ENCODE data around the gene SSC5D. TPM values are rescaled to one million over a fixed set of nuclear protein-coding genes. Genes with fewer than 3 reads are reported as not detected.

Gene SSC5D
- total and polyA plus RNA-seq, 2 donors (not counting 1 experiment from before 2014, with no cell fraction given) = 3.0 to 19.7 TPM

DNA sequence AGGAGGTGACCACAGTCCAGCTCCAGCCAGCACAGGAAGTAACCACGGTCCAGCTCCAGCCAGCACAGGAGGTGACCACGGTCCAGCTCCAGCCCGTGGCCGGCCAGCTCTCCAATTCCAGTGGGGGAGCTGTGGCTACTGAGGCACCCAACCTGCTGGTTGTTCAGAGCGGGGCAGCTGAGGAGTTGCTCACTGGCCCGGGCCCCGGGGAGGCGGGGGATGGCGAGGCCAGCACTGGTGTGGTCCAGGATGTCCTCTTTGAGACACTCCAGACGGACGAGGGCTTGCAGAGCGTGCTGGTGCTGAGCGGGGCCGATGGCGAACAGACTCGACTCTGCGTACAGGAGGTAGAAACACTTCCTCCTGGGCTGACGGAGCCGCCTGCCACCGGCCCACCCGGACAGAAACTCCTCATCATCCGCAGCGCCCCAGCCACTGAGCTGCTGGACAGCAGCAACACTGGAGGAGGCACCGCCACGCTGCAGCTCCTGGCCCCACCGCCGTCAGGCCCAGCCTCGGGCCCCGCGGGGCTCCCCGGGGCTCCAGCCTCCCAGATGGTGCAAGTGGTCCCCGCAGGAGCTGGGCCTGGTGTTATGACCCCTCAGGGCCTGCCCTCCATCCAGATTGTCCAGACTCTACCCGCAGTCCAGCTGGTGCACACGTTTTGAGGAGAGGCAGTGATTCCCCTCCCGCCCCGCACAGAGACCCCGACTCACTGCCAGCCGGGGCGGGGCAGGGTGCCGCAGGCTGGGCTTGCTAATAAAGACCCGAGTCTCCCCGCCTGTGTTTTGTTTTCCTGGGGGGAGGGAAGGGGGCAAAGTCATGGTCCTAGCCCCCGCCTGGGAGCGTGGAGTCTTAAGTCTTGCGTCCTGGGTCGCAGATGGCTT lies 4.3 kb upstream of the SSC5D start:
- Histone ChIP-seq H3K79me2 (ENCODE audit: control insufficient read depth, insufficient read depth, low read length) (peaks cover 15% of the 10 kb centered on the region), H2AFZ (ENCODE audit: low read length) (no peak overlapping the region), H3K27me3 (ENCODE audit: control insufficient read depth, insufficient read depth, low read length) (no peaks in the 10 kb centered on the region), H4K20me1 (ENCODE audit: control insufficient read depth, extremely low read depth, insufficient read depth, low read length) (no peaks in the 10 kb centered on the region), H3K4me1 (ENCODE audit: control insufficient read depth, extremely low read depth, insufficient read depth, low read length) (peaks cover 28% of the 10 kb centered on the region), H3K9me3 (ENCODE audit: control insufficient read depth, insufficient read depth, low read depth, low read length) (no peaks in the 10 kb centered on the region), H3K36me3 (ENCODE audit: control insufficient read depth, insufficient read depth, low read length) (peaks cover 13% of the 10 kb centered on the region), H3K9ac (ENCODE audit: insufficient read depth, low read length) (peak overlapping the region; percentile 91), H3K27ac (ENCODE audit: insufficient read depth, low read length) (peak overlapping the region; percentile 96), H3K4me3 (replicated peaks in 1 of 4; ENCODE audit: control extremely low read depth in 1 of 4, insufficient read depth in 1 of 4, low read depth in 3 of 4, low read length in 4 of 4) (peak overlapping the region in 3 of 4 experiments; percentile 64 to 71 (median 70)), H3K4me2 (ENCODE audit: extremely low read depth, insufficient read depth, low read length) (peak overlapping the region; percentile 100)
- TF ChIP-seq EZH2 (IDR thresholded peaks at IDR 0.05; ENCODE audit: low read length, missing control alignments) = no peak
- TF ChIP-seq, protein P1, sequence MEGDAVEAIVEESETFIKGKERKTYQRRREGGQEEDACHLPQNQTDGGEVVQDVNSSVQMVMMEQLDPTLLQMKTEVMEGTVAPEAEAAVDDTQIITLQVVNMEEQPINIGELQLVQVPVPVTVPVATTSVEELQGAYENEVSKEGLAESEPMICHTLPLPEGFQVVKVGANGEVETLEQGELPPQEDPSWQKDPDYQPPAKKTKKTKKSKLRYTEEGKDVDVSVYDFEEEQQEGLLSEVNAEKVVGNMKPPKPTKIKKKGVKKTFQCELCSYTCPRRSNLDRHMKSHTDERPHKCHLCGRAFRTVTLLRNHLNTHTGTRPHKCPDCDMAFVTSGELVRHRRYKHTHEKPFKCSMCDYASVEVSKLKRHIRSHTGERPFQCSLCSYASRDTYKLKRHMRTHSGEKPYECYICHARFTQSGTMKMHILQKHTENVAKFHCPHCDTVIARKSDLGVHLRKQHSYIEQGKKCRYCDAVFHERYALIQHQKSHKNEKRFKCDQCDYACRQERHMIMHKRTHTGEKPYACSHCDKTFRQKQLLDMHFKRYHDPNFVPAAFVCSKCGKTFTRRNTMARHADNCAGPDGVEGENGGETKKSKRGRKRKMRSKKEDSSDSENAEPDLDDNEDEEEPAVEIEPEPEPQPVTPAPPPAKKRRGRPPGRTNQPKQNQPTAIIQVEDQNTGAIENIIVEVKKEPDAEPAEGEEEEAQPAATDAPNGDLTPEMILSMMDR (conservative IDR thresholded peaks at IDR 0.05 in 1 of 2, IDR thresholded peaks at IDR 0.05 in 1 of 2; ENCODE audit: low read depth in 1 of 2, low read length in 2 of 2) = no peak
- DNase-seq (ENCODE audit: low read depth in 2 of 2) = no peak

DNA sequence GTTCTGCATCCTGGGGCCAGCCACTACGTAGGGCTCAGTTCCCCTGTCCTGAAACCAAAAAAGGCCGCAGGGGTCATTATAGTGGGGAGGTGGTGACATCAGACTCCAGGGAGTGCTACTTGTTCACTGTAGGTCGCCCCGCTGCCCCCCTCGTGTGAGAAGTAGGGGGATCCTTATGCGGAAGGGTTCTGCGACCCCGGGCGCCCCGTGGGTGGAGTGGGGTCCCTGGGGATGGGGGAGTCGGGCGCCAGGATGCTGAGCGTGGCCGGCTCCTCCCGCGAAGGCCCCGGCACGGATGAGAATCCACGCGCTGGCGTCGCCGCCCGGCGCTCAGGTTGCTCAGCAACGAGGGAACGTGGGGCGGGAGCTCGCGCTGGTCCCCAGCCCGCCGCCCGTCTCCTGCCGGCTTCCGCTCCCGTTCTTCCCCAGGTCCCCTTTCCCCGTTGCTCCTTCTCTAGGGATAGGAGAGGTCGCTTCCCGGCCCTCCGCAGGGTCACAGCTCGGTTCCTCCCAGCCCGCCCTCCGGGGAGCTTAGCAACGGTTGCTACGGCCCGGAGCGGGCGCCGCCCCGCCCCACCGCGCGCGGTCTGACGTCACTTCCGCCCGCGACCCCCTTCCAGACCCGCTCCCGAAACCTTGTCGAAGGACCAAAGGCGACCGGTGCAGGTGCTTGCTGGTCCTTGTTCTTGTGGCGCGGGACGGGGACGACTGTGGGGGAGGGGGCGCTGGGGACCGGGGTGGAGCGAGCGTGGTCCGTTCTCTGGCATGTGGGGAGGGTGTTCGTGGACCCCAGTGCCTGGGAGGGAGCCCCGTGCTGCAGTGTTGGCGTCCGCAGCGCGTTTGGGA lies 3.4 kb upstream of the SSC5D start, which contains the start of gene NAT14:
Gene NAT14, plus strand, starts transcription at position 596 of the 846 bp plus-strand sequence. CDS start 521 bp downstream, outside the sequence.
- Histone ChIP-seq H3K9ac (ENCODE audit: insufficient read depth, low read length) (peak within 1 kb of the TSS; percentile 91), H3K4me1 (ENCODE audit: control insufficient read depth, extremely low read depth, insufficient read depth, low read length) (peaks cover 35% of the 10 kb centered on the region), H3K9me3 (ENCODE audit: control insufficient read depth, insufficient read depth, low read depth, low read length) (no peaks in the 10 kb centered on the region), H3K27ac (ENCODE audit: insufficient read depth, low read length) (peak within 1 kb of the TSS; percentile 96), H3K4me2 (ENCODE audit: extremely low read depth, insufficient read depth, low read length) (peak within 1 kb of the TSS; percentile 100), H3K27me3 (ENCODE audit: control insufficient read depth, insufficient read depth, low read length) (no peaks in the 10 kb centered on the region), H3K36me3 (ENCODE audit: control insufficient read depth, insufficient read depth, low read length) (peaks cover 13% of the 10 kb centered on the region), H4K20me1 (ENCODE audit: control insufficient read depth, extremely low read depth, insufficient read depth, low read length) (no peaks in the 10 kb centered on the region), H2AFZ (ENCODE audit: low read length) (peak within 1 kb of the TSS; percentile 59), H3K79me2 (ENCODE audit: control insufficient read depth, insufficient read depth, low read length) (peaks cover 10% of the 10 kb centered on the region), H3K4me3 (replicated peaks in 1 of 4; ENCODE audit: control extremely low read depth in 1 of 4, insufficient read depth in 1 of 4, low read depth in 3 of 4, low read length in 4 of 4) (peak within 1 kb of the TSS; percentile 64 to 71 (median 68))
- TF ChIP-seq EZH2 (IDR thresholded peaks at IDR 0.05; ENCODE audit: low read length, missing control alignments) = no peak
- TF ChIP-seq, protein P1 (conservative IDR thresholded peaks at IDR 0.05 in 1 of 2, IDR thresholded peaks at IDR 0.05 in 1 of 2; ENCODE audit: low read depth in 1 of 2, low read length in 2 of 2) = no peak
- peak; percentile 58 to 62 for DNase-seq (ENCODE audit: low read depth in 2 of 2)

Measured in fibroblast of lung (primary cell).